Liver (tissue), 3 donors: ENCODE data around the gene TBC1D26.

Experiments
- EGR1 ChIP-seq, 2 donors: IDR thresholded peaks; 2 replicates each; pipeline ENCODE4 v1.6.1; 2016 to 2018; ENCODE audit warnings: antibody characterized with exemption in 2 of 2, low read depth in 2 of 2
- GABPA ChIP-seq, 2 donors: IDR thresholded peaks in 1 of 2; conservative IDR thresholded peaks in 1 of 2; 2 replicates each; pipeline ENCODE4 v1.6.1; 2016; ENCODE audit warnings: antibody characterized with exemption in 2 of 2, mild to moderate bottlenecking in 1 of 2, moderate library complexity in 1 of 2
- HNF4G ChIP-seq: IDR thresholded peaks from 2 replicates; pipeline ENCODE4 v1.6.1; 2016; ENCODE audit warnings: antibody characterized with exemption
- JUND ChIP-seq, 2 donors: IDR thresholded peaks; 2 replicates each; pipeline ENCODE4 v1.6.1; 2016; ENCODE audit warnings: antibody characterized with exemption in 2 of 2
- NR2F2 ChIP-seq: IDR thresholded peaks from 2 replicates; pipeline ENCODE4 v1.6.1; 2016; ENCODE audit warnings: antibody characterized with exemption
- RAD21 ChIP-seq, 2 donors: IDR thresholded peaks; 2 replicates each; pipeline ENCODE4 v1.6.1; 2016; ENCODE audit warnings: antibody characterized with exemption in 2 of 2, mild to moderate bottlenecking in 2 of 2
- RXRA ChIP-seq, 2 donors: IDR thresholded peaks; 2 replicates each; pipeline ENCODE4 v1.6.1; 2017 to 2018; ENCODE audit warnings: antibody characterized with exemption in 2 of 2, mild to moderate bottlenecking in 1 of 2
- SP1 ChIP-seq: IDR thresholded peaks from 2 replicates; pipeline ENCODE4 v1.6.1; 2018; ENCODE audit warnings: antibody characterized with exemption, mild to moderate bottlenecking
- TAF1 ChIP-seq: conservative IDR thresholded peaks from 2 replicates; pipeline ENCODE4 v1.6.1; 2016; ENCODE audit warnings: antibody characterized with exemption, mild to moderate bottlenecking
- YY1 ChIP-seq: IDR thresholded peaks from 2 replicates; pipeline ENCODE4 v1.6.1; 2016; ENCODE audit warnings: antibody characterized with exemption, mild to moderate bottlenecking
- TF ChIP-seq, protein P1 (sequence below): fragments of 150-350 bp; IDR thresholded peaks from 2 replicates; pipeline ENCODE4 v1.5.1; 2017; ENCODE audit warnings: improper control_type of control experiment, low read depth, low read length; ENCODE audit not compliant: missing input control
- TF ChIP-seq, protein P2 (sequence below): IDR thresholded peaks from 2 replicates; pipeline ENCODE4 v1.6.1; 2016; ENCODE audit warnings: antibody characterized with exemption
- TF ChIP-seq, protein P3 (sequence below): IDR thresholded peaks from 2 replicates; pipeline ENCODE4 v1.6.1; 2016; ENCODE audit warnings: antibody characterized with exemption
- TF ChIP-seq, protein P4 (sequence below): IDR thresholded peaks from 2 replicates; pipeline ENCODE4 v1.6.1; 2016; ENCODE audit warnings: antibody characterized with exemption, mild to moderate bottlenecking
- donor health status: healthy.
- donor health status: healthy.

DNA sequence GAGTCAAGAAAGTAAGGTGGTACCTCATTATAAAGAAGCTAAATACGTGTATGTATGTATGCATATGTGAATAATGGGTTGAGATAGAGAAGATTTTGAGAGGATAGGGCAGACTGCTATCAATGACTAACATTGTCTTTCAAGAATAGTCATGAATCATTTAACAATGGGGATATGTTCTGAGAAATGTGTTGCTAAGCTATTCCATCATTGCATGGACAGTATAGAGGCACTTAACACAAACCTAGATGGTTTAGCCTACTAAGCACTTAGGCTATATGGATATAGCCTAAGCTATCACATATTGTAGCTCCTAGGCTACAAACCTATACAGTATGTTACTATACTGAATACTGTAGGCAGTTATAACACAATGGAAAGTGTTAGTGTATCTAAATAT lies 45.2 kb downstream of the TBC1D26 start:
- TF ChIP-seq, protein P1, sequence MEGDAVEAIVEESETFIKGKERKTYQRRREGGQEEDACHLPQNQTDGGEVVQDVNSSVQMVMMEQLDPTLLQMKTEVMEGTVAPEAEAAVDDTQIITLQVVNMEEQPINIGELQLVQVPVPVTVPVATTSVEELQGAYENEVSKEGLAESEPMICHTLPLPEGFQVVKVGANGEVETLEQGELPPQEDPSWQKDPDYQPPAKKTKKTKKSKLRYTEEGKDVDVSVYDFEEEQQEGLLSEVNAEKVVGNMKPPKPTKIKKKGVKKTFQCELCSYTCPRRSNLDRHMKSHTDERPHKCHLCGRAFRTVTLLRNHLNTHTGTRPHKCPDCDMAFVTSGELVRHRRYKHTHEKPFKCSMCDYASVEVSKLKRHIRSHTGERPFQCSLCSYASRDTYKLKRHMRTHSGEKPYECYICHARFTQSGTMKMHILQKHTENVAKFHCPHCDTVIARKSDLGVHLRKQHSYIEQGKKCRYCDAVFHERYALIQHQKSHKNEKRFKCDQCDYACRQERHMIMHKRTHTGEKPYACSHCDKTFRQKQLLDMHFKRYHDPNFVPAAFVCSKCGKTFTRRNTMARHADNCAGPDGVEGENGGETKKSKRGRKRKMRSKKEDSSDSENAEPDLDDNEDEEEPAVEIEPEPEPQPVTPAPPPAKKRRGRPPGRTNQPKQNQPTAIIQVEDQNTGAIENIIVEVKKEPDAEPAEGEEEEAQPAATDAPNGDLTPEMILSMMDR = no peak
- TF ChIP-seq, protein P2, sequence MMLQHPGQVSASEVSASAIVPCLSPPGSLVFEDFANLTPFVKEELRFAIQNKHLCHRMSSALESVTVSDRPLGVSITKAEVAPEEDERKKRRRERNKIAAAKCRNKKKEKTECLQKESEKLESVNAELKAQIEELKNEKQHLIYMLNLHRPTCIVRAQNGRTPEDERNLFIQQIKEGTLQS = no peak
- TF ChIP-seq, protein P3, sequence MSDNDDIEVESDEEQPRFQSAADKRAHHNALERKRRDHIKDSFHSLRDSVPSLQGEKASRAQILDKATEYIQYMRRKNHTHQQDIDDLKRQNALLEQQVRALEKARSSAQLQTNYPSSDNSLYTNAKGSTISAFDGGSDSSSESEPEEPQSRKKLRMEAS = no peak
- TF ChIP-seq, protein P4, sequence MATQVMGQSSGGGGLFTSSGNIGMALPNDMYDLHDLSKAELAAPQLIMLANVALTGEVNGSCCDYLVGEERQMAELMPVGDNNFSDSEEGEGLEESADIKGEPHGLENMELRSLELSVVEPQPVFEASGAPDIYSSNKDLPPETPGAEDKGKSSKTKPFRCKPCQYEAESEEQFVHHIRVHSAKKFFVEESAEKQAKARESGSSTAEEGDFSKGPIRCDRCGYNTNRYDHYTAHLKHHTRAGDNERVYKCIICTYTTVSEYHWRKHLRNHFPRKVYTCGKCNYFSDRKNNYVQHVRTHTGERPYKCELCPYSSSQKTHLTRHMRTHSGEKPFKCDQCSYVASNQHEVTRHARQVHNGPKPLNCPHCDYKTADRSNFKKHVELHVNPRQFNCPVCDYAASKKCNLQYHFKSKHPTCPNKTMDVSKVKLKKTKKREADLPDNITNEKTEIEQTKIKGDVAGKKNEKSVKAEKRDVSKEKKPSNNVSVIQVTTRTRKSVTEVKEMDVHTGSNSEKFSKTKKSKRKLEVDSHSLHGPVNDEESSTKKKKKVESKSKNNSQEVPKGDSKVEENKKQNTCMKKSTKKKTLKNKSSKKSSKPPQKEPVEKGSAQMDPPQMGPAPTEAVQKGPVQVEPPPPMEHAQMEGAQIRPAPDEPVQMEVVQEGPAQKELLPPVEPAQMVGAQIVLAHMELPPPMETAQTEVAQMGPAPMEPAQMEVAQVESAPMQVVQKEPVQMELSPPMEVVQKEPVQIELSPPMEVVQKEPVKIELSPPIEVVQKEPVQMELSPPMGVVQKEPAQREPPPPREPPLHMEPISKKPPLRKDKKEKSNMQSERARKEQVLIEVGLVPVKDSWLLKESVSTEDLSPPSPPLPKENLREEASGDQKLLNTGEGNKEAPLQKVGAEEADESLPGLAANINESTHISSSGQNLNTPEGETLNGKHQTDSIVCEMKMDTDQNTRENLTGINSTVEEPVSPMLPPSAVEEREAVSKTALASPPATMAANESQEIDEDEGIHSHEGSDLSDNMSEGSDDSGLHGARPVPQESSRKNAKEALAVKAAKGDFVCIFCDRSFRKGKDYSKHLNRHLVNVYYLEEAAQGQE = no peak
- TF ChIP-seq EGR1 (IDR thresholded peaks at IDR 0.05; ENCODE audit: low read depth in 2 of 2) = no peak
- no peak for TF ChIP-seq NR2F2
- no peak for TF ChIP-seq HNF4G
- no peak for TF ChIP-seq YY1
- no peak for TF ChIP-seq RAD21 (IDR thresholded peaks at IDR 0.05)
- no peak for TF ChIP-seq JUND (IDR thresholded peaks at IDR 0.05)
- TF ChIP-seq SP1 = no peak
- no peak for TF ChIP-seq GABPA (IDR thresholded peaks at IDR 0.05 in 1 of 2, conservative IDR thresholded peaks at IDR 0.05 in 1 of 2)
- no peak for TF ChIP-seq TAF1
- TF ChIP-seq RXRA (IDR thresholded peaks at IDR 0.05) = no peak
